Globus pallidus (tissue), 1 donor: ENCODE results near the gene PPP1R12B.
"Not testable (repeated sequence)": the region's sequence is repeated elsewhere in the genome, so short reads cannot be mapped to it uniquely, and the experiment has no call there.

Experiments used
- DNase-seq: peaks from one replicate; pipeline ENCODE4 v3.0.0-alpha.2; 2015; ENCODE audit warnings: low spot score

PPP1R12B gene

DNA sequence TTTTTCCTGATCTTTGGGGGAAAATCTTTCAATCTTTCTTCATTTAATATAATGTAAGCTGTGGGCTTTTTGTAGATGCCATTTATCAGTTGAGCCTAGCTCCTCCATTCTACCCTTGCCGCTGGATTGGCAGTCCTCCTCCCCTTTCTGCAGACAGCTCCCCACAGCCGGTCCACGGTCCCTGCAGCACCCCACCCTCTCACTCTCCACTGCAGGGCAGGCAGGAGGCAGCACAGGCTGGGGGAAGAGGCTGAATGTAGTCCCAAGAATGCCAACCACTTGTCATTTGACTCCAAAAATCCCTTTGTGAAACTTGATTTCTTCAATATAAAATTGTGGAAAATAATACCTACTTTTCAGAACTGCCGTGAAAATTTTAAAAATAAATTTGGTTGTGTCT, 265.1 kb downstream of the PPP1R12B start:
- no peak for DNase-seq

DNA sequence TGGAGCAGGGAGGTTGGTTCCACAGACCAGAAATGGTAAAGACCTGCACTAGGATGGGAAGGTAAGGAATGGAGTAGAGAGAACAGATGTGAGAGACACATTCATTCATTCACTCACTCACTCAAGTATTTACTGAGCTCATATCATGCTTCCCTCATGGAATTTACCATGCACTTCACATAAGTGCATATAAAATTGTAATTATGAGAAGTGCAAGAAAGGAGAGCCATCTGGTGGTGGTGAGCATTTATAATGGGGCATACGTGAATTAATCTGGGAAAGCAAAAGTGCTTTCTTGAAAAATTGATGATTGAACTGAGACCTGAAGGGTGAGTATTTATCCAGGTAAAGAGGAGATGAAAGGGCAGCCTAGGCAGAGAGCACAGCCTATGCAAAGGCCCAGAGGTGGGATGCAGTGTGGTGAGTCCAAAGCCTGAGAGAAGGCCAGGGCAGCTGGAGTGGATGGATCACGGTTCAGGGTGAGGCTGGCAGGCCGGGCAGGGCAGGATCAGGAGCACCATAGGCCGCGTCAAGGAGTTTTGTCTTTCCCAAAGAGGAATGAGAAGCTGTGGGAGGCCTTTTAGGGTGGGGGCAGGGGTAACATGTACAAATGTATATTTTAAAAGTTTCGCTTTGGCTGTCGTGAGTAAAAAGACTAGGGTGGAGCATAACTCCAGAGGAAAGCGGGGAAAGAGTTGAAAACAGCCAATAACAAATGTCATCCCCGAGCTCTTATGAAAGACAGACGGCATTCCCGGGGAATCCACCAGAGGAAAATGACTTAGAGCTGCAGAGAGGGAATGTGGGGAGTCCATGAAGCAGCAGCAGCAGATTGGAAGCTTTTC, 266.1 kb downstream of the PPP1R12B start:
- not testable (repeated sequence) for DNase-seq

DNA sequence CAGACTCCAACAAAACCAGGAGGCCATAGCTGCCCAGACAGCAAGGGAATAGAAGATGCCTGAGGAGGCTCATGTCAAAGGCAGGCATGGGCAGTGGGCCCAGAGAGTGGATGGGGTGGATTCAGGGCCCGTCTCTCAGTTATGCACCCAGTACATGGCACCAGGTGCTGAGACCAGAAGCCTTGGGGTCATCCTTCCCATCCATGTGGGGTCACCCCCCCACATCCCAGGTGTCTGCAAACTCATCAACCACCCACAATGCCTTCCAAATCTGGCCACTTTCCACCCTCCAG, 266.7 kb downstream of the PPP1R12B start:
- not testable (repeated sequence) for DNase-seq

DNA sequence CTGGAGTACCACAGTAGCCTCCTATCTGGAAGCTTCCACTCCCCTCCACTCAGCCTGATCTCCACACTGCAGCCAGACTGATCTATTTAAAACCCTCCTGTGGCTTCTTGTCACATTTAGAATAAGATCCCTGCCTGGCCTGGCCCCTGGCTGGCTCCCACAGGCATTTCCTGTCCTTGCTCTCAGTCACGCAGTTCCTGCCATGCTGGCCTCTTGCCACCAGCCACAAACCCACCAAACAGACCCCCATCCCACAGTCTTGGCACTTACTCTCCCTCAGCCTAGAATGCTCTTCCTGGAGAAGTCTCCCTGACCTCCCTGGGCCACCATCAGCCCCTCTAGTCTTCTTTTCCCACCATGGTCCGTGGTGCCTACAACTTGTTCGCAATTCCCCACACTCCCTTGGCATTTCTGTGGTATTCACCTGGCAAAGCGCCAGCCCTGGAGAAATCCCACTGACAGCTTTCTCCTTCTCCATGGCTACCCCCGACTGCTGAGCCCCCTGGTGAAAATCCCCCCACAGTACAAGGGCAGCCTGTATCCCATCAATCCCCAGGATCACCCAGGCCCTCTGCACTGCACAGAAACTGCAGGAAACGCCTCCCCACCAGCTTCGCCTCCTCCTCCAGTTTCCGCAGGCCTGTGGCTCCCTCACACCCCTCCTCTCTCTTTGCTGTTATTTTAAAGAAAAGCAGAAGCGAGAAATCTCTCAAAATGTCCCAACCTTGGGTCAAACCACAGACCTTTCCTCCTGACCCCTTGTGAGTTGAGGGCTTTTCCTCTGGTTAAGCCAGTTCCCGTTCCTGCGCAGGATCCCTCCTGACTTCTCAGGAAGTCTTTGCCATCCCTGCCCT, 267.2 kb downstream of the PPP1R12B start:
- DNase-seq: peak; percentile 47

DNA sequence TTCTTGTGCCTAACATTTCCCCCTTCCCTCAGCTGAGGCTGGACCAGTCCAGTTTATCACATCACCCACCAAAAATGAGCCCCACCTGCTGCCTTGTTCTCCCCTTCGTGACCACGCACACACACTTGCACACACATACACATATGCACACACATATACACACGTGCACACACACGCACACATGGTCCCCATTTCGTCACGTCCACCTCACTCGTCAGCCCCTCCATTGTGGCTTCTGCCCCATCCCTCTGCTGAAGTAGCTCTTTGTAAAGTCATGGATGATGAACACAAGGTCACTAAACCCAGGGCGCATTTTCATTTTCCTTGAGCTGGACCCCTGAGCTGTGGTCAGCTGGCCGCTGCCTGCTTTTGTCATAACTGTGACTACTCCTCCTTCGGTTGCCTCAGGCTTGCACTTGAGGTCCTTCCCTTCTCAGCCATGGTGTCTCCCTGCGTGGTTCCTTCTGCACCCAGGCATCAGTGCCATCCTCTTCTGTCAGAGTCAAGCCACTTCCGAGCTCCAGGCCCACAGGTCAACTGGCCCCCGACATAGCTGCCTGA, 267.9 kb downstream of the PPP1R12B start:
- no peak for DNase-seq

DNA sequence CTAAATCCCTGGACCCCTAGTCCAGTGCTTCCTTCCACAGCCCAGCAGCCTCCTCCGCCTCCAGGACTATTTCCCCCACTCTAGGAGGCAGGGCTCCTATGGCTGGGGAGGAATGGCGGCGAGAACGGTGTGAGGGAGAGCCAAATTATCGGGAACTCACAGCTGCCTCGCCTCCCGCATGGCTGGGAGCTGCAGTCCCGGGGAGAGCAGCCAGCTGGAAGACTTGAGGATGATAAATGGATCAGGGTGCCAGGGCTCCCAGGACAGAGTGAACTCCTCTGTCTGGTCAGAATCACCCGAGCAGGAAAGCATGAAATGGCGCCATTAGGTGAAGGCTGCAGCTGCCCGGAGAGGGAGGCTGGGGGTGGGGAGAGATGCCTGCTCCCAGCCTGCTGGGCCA, 270.5 kb downstream of the PPP1R12B start:
- not testable (repeated sequence) for DNase-seq

DNA sequence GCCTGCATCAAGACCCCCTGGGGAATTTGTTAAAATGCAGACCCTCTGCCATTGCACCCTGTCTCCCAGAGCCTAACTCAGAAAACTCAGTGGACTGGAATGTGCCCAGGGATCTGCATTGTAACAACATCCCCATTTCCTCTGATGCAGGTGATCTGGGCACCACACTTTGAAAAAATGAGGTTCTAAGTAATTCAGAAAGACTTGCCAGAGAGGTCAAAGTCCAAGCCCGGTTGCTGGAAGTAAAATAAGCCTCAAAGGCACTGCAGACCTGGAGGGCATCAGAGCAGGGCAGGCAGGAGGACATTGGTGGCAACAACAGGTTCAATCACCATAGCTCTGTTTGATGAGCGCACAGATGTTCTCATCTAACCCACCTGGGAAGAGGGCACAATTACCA, 271.0 kb downstream of the PPP1R12B start:
- DNase-seq: no peak

DNA sequence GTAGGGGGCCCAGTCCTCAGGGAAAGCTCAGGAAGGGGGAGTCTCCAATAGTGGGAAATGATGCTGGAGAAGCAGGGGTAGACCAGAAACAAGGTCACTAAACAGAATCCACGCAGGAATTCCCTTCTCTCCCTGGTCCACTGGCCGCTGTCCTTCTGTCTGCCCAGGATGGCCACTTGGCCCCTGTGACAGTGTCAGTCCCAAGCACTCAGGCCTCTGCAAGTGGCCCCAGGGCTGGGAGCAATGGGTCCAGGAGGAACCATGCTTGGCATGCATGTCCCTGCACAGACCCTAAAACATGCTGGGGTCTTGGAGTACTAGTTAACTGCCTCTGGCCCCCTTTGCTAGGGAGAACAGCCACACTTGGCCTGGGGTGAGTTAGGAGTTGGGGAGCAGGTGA, 271.5 kb downstream of the PPP1R12B start:
- DNase-seq: not testable (repeated sequence)

DNA sequence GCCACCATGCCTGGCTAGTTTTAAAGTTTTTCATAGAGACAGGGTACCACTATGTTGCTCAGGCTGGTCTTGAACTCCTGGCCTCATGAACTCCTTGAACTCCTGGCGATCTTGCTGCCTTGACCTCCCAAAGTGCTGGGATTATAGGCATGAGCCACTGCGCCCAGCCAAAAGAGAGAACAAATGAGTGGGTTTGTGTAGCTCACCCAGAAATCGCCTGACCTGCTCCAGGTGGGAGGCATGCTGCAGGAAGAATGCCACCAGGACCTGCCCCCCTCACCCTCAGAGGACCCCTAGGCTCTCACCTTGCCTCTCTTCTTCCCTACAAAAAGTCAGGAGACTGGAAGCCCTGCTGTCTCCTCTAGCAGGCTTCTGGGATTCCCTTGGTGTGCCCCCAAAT, 272.9 kb downstream of the PPP1R12B start:
- DNase-seq: no peak

DNA sequence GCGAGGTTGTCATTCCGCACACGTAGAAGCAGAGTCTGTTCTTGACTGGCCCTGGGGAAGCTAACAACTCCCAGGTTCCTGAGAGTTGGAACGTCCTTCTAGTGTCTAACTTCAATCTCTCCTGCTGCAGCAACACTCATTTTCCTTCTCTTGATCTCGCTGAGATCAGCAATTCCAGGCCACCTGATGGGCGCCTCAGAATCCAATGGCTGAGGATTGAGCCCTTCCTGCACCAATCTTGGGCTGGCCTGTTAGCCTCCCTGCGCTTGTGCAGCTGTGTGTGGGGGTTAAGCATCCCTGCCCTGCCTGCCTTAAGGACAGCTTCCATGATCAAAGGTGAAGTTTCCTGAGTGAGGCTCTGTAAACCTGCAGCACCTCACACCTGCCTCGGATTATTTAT, 273.9 kb downstream of the PPP1R12B start:
- no peak for DNase-seq

DNA sequence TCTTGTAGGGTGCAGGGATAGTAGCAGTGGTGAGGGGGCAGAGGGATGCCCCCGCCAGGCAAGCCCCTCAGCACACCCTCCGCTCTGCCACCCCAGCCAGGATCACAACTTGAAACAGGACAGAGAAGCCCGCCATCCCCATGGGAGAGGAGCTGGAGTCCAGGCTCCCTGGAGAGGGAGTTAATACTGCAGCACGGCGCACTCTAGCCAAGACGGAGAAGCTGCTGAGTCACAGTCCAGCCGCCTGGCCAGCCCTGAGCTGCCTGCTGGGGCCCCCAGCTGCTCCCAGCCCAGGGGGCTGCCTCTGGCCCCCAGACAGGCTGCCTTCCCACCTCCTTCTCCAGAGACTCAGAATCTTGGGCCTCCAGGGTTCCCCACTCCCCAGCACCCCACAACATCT, 274.6 kb downstream of the PPP1R12B start:
- DNase-seq: no peak

DNA sequence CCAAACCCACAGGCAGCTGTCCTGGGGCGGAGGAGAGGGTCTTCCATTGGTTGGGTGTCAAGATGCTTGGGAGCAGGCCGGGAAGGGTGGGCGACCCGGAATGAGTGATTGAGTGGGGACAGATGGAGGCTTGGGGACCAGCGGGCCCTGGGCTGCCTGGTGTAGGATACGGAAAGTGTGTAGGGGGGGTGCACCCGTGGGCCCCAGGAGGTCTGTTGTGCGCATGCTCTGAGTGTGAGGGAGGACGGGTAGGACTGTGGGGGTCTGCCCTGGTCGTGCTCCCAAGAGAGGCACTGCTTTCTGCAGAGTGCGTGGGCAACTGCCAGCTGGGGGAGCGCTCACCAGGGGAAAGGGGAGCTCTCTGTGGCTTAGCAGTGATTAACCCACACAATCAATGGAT, 275.0 kb downstream of the PPP1R12B start:
- not testable (repeated sequence) for DNase-seq

DNA sequence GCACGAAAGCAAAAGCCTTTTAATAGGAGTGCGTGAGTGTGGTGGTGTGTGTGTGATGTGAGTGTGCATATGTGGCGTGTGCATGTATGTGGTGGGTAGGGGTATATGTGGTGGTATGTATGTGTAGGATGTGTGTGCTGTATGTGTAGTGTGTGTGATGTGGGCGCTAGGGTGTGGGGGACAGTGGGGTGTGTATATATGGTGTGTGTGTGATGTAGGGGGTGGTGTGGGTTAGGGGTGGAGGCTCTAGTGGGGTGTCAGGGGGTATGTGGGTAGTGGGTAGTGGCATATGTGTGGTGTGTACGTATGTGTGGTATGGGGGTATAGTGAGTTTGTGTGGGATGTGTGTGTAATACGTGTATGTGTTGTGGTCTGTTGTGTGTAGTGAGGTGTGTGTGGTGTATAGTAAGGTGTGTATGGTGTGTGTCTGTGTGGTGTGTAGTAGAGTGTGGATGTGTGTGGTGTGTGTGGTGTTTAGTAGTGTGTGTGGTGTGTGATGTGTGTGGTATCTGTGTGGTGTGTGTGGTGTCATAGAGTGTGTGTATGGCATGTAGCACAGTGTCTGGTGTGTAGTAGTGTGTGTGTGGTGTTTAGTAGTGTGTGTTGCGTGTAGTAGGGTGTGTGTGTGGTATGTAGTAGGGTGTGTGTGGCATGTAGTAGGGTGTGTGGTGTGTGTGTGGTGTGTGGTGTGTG, 275.7 kb downstream of the PPP1R12B start:
- DNase-seq: no peak

DNA sequence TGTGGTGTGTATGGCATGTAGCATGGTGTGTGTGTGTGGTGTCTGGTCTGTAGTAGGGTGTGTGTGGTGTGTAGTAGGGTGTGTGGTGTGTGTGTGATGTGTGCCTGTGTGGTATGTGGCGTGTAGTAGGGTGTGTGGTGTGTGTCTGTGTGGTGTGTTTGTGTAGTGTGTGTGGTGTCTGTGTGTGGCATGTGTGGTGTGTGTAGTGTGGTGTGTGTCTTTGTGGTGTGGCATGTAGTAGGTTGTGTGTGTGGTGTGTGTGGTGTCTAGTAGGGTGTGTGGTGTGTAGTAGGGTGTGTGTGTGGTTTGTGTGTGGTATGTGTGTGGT, 276.2 kb downstream of the PPP1R12B start:
- DNase-seq: no peak

DNA sequence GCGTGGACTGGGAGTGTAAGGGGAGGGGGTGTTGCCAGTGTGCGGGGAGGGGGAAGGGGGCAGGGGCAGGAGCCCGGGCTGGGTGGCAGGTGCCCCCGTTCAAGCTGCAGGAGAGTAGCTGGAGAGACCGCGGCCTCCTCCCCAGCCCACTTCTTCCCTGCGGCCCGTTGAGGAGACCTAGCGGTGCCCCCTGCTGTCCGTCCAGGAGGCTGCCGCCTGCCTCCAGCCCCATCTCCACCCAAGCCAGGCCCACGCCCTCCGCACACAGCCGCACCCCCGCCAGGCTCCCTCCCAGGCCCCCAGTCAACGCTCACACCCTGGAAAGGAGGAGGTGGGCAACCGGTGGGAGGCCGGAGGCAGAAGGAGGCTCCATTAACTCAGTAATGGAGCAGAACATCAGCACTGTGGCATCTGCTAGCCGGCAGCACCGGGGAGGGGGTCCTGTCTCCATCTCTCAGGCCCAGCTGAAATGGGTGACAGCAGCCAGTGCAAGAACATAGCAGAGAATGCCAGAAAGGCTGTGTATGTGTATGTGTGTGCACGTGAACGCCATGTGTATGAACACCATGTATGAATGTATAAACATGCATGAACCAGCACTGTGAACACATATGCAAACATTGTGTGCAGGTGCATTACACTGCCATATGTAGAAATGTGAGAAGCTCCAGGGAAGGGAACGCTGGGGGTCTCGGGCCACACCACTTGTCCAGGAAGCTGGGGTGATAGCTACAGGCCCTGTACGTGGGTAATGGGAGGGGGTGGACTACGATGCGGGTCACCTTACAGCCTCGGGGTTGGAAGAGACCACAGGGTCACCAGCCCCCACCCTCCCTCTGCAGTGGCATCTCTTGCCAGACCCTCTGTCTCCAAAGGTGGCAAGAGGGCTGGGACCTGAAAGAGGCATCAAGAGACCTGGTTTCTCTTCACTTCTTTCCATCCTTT, 277.2 kb downstream of the PPP1R12B start:
- DNase-seq: peak; percentile 45

DNA sequence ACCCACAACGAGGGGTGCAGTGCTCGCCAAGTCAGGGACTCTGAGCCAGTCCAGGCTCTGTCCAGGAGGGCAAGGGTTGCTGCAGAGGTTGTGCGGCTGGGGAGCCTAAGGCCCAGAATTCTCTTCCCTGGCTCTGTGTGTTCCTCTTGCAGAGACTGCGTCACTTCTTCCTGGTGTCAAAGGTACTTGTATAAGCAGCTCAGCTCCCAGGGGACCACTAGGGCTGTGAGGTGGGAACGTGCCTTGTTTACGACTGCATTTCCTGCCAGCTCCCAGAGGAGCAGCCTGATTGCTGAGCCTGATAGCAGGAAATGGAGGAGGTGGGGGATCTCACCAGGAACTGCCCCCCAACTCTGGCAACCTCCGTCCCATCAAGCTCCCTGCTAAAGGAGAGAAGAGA, 278.5 kb downstream of the PPP1R12B start:
- not testable (repeated sequence) for DNase-seq

DNA sequence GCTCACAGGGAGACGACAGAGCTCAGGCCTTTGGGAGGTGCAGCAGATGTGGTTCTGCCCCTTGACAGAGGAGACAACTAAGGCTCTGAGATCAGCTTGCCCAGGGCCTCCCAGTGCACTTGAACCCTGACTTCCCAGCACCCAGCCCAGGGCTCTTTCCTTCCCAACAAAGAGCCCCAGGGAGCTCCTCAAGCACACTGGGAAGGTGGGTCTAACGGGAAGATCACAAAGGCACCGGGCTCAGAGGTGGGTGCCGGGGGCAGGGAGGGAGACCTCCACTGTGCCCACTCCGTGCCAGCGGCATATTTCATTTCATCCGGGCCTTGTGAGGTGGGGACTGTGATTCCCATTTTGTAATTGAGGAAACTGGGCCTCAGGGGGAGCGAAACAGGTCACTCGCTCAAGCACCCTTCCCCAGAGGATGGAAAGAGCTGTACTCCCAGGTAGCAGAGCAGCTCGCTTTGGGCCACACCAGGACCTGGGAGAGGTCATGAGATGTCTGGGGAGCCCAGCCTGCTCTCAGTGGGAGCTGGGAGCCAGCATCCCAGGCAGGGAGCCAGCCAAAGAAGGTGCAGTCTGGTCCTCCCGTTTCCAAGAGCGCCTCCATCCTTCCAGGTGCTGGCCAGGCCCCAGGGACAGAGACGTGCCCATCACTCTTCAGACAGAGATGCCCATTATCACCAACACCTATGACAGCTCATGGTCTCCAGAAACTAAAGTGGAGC, 279.5 kb downstream of the PPP1R12B start:
- no peak for DNase-seq

DNA sequence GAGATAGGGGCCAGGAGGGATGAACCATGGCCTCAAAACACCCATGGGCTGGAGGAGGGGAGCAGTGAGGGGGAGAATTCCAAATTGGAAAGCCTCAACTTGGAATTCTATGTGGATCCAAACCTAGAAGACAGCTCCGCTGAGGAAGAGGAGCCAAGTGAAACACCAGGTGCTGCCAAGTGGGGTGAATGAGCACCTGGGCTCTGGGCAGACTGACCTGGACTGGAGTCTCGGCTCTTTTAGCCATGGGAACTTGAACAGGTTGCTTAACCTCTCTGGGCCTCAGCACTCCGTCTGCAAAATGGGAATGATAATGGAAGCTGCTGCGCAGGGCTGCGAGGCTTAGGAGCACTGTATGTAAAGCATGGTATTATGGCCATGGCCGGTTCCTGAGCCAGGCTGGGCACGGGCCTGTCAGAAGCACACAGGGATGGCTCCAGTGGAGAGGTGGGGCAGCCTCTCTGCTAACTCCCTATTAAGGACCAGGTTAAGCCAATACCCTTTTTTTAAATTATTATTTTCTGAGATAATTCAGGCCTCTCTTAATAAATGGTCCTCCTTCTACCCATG, 280.2 kb downstream of the PPP1R12B start:
- DNase-seq: no peak

DNA sequence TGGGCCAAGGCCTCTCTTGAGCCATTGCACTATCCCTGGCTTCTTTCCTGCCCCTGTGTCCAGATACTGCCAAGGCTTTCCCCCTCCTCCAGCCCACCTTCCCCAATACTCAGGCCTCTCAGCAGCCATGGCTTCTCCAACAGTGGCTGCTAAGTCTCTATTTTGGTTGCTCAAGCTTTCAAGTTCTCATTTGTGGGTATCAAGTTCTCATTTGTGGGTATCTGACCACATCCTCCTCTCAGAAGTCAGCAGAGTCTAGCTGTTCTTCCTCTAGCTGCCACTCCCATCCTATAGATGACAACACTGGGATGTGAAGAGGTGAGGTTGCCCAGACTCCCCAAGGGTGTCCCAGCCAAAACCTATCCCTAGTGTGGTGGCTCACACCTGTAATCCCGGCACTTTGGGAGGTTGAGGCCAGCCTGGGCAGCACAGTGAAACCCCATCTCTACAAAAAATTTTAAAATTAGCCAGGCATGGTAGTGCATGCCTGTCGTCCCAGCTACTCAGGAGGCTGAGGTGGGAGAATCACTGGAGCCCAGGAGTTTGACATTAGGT, 280.8 kb downstream of the PPP1R12B start:
- DNase-seq: peak; percentile 16

DNA sequence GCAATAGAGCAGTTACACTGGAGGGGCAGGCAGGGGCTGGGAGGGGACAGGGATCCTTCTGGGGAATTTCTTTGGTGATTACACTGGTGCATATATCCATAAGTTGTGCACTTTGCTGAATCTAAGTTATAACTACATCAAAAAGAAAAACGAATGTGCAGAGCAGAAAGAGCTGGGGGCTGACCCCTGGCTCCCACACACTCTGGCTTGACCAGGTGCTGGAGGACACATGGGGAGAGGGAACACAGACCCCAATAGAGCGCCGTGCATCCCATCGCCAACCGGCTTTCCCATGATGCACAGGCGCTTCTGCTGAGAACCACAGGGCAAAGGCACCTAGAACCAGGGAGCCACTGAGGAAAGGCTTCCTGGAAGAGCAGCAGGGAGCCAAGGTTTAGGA, 281.6 kb downstream of the PPP1R12B start:
- DNase-seq: not testable (repeated sequence)
